ENCODE results near the gene AKR1C1. TPM values are rescaled to one million over a fixed set of nuclear protein-coding genes. Genes with fewer than 3 reads are reported as not detected.
"Not testable (repeated sequence)": the region's sequence is repeated elsewhere in the genome, so short reads cannot be mapped to it uniquely, and the experiment has no call there.

AKR1C1 gene
- total and polyA plus RNA-seq, 2 donors = 1.4 to 7.6 TPM

GRCh38 chr10:5021624-5022290, 58.5 kb downstream of the AKR1C1 start:
- H3K4me1 ChIP-seq (ENCODE audit: control insufficient read depth in 2 of 2, insufficient read depth in 2 of 2, low read length in 2 of 2); H3K27me3 ChIP-seq (ENCODE audit: control insufficient read depth in 2 of 2, insufficient read depth in 1 of 2, low read length in 1 of 2); H3K9me3 ChIP-seq (ENCODE audit: control insufficient read depth in 2 of 2, insufficient read depth in 1 of 2, low read length in 1 of 2); H3K4me3 ChIP-seq (ENCODE audit: low read length in 2 of 2); DNase-seq (ENCODE audit: low read depth in 6 of 9, low spot score in 9 of 9); H3K36me3 ChIP-seq (ENCODE audit: control insufficient read depth in 2 of 2, insufficient read depth in 2 of 2, low read length in 1 of 2); H3K27ac ChIP-seq (ENCODE audit: low read depth in 1 of 2, low read length in 1 of 2): not testable (repeated sequence)
- WGBS = 88% methylated on average over 9 of the region's 10 CpGs

- Histone ChIP-seq H3K27ac (ENCODE audit: low read depth in 1 of 2, low read length in 1 of 2) (no peak overlapping the region), H3K36me3 (ENCODE audit: control insufficient read depth in 2 of 2, insufficient read depth in 2 of 2, low read length in 1 of 2) (no peaks in the 10 kb centered on the region), H3K27me3 (ENCODE audit: control insufficient read depth in 2 of 2, insufficient read depth in 1 of 2, low read length in 1 of 2) (no peaks in the 10 kb centered on the region), H3K4me1 (ENCODE audit: control insufficient read depth in 2 of 2, insufficient read depth in 2 of 2, low read length in 2 of 2) (no peaks in the 10 kb centered on the region), H3K9me3 (ENCODE audit: control insufficient read depth in 2 of 2, insufficient read depth in 1 of 2, low read length in 1 of 2) (no peaks in the 10 kb centered on the region), H3K4me3 (ENCODE audit: low read length in 2 of 2) (no peak overlapping the region)
- no peak for DNase-seq (ENCODE audit: low read depth in 6 of 9, low spot score in 9 of 9)
- WGBS = 45% methylated on average over 4 of the region's 4 CpGs
These were observed 60.1 kb downstream of the AKR1C1 start for GRCh38 chr10:5023177-5023805.

GRCh38 chr10:5025461-5025881, 62.3 kb downstream of the AKR1C1 start:
- not testable (repeated sequence) for H3K4me1 ChIP-seq (ENCODE audit: control insufficient read depth in 2 of 2, insufficient read depth in 2 of 2, low read length in 2 of 2); H3K4me3 ChIP-seq (ENCODE audit: low read length in 2 of 2); DNase-seq (ENCODE audit: low read depth in 6 of 9, low spot score in 9 of 9); H3K27ac ChIP-seq (ENCODE audit: low read depth in 1 of 2, low read length in 1 of 2); H3K9me3 ChIP-seq (ENCODE audit: control insufficient read depth in 2 of 2, insufficient read depth in 1 of 2, low read length in 1 of 2); H3K36me3 ChIP-seq (ENCODE audit: control insufficient read depth in 2 of 2, insufficient read depth in 2 of 2, low read length in 1 of 2); H3K27me3 ChIP-seq (ENCODE audit: control insufficient read depth in 2 of 2, insufficient read depth in 1 of 2, low read length in 1 of 2)

- WGBS = 97% methylated on average over 1 of the region's 1 CpG
- H3K9me3 ChIP-seq (ENCODE audit: control insufficient read depth in 2 of 2, insufficient read depth in 1 of 2, low read length in 1 of 2) = peaks cover 0 to 17% of the 10 kb centered on the region in 2 donors
- H3K4me3 ChIP-seq (ENCODE audit: low read length in 2 of 2) = no peak overlapping the region
- H3K27me3 ChIP-seq (ENCODE audit: control insufficient read depth in 2 of 2, insufficient read depth in 1 of 2, low read length in 1 of 2) = no peaks in the 10 kb centered on the region
- no peaks in the 10 kb centered on the region for H3K4me1 ChIP-seq (ENCODE audit: control insufficient read depth in 2 of 2, insufficient read depth in 2 of 2, low read length in 2 of 2)
- H3K27ac ChIP-seq (ENCODE audit: low read depth in 1 of 2, low read length in 1 of 2) = no peak overlapping the region
- DNase-seq (ENCODE audit: low read depth in 6 of 9, low spot score in 9 of 9) = no peak
- H3K36me3 ChIP-seq (ENCODE audit: control insufficient read depth in 2 of 2, insufficient read depth in 2 of 2, low read length in 1 of 2) = no peaks in the 10 kb centered on the region
These were observed 67.8 kb downstream of the AKR1C1 start for GRCh38 chr10:5030989-5031388.

- H3K27me3 ChIP-seq (ENCODE audit: control insufficient read depth in 2 of 2, insufficient read depth in 1 of 2, low read length in 1 of 2); DNase-seq (ENCODE audit: low read depth in 6 of 9, low spot score in 9 of 9); H3K4me3 ChIP-seq (ENCODE audit: low read length in 2 of 2); H3K36me3 ChIP-seq (ENCODE audit: control insufficient read depth in 2 of 2, insufficient read depth in 2 of 2, low read length in 1 of 2); H3K27ac ChIP-seq (ENCODE audit: low read depth in 1 of 2, low read length in 1 of 2); H3K4me1 ChIP-seq (ENCODE audit: control insufficient read depth in 2 of 2, insufficient read depth in 2 of 2, low read length in 2 of 2): not testable (repeated sequence)
- peaks cover 0 to 17% of the 10 kb centered on the region in 2 donors for H3K9me3 ChIP-seq (ENCODE audit: control insufficient read depth in 2 of 2, insufficient read depth in 1 of 2, low read length in 1 of 2)
- 92% methylated on average over 4 of the region's 4 CpGs for WGBS
These were observed 68.4 kb downstream of the AKR1C1 start for GRCh38 chr10:5031588-5031987.

- peaks cover 0 to 17% of the 10 kb centered on the region in 2 donors for H3K9me3 ChIP-seq (ENCODE audit: control insufficient read depth in 2 of 2, insufficient read depth in 1 of 2, low read length in 1 of 2)
- H3K4me1 ChIP-seq (ENCODE audit: control insufficient read depth in 2 of 2, insufficient read depth in 2 of 2, low read length in 2 of 2); DNase-seq (ENCODE audit: low read depth in 6 of 9, low spot score in 9 of 9); H3K36me3 ChIP-seq (ENCODE audit: control insufficient read depth in 2 of 2, insufficient read depth in 2 of 2, low read length in 1 of 2); H3K27me3 ChIP-seq (ENCODE audit: control insufficient read depth in 2 of 2, insufficient read depth in 1 of 2, low read length in 1 of 2); H3K27ac ChIP-seq (ENCODE audit: low read depth in 1 of 2, low read length in 1 of 2); H3K4me3 ChIP-seq (ENCODE audit: low read length in 2 of 2): not testable (repeated sequence)
- WGBS = 95% methylated on average over 22 of the region's 22 CpGs
These were observed 69.2 kb downstream of the AKR1C1 start for GRCh38 chr10:5032444-5032843.

Other genes starting within 250 kb of the AKR1C1 start
- gene AKR1E2, start 137.2 kb upstream of the AKR1C1 start, total RNA-seq = 3.4 TPM
- 1.4 TPM for gene AKR1E2, start 137.2 kb upstream of the AKR1C1 start, polyA plus RNA-seq
- gene AKR1C2, start 40.4 kb downstream of the AKR1C1 start, total RNA-seq = 1.0 TPM
- gene AKR1C2, start 40.4 kb downstream of the AKR1C1 start, polyA plus RNA-seq = 3.8 TPM
- 1.7 TPM for gene AKR1C3, start 131.0 kb downstream of the AKR1C1 start, total RNA-seq
- 26.3 TPM for gene AKR1C3, start 131.0 kb downstream of the AKR1C1 start, polyA plus RNA-seq
- 0.09 TPM for gene AKR1C8, start 221.7 kb downstream of the AKR1C1 start, total RNA-seq
- 0.09 TPM for gene AKR1C8, start 221.7 kb downstream of the AKR1C1 start, polyA plus RNA-seq
- not detected for gene AKR1C4, start 233.4 kb downstream of the AKR1C1 start, total RNA-seq
- gene AKR1C4, start 233.4 kb downstream of the AKR1C1 start, polyA plus RNA-seq = 0.02 TPM